HG02642 (cell line): Measurements from ENCODE around the gene CDK13.

Experiments used
- ATAC-seq: cut with Tn5 transposase; IDR thresholded peaks from one replicate; pipeline ENCODE4 v1.9.1; 2021; ENCODE audit warnings: mild to moderate bottlenecking; ENCODE audit not compliant: unreplicated experiment, poor library complexity

The CDK13 gene

DNA sequence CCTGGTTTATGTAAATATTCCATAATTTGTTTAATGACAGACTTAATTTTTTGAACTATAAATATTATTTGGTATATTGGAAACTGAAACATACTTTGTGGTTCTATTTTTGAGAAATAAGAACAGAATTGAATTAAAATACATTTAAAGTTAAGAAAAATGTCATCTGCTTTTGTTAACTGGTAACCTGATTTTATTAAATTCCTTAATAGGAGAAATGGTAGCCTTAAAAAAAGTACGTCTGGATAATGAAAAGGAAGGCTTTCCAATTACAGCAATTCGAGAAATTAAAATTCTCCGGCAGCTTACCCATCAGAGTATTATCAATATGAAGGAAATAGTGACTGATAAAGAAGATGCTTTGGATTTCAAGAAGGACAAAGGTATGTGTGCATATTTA, 51.6 kb downstream of the CDK13 start:
- no peak for ATAC-seq

- no peak for ATAC-seq
Measured at GRCh38 chr7:40003597-40003996, 53.5 kb downstream of the CDK13 start.

DNA sequence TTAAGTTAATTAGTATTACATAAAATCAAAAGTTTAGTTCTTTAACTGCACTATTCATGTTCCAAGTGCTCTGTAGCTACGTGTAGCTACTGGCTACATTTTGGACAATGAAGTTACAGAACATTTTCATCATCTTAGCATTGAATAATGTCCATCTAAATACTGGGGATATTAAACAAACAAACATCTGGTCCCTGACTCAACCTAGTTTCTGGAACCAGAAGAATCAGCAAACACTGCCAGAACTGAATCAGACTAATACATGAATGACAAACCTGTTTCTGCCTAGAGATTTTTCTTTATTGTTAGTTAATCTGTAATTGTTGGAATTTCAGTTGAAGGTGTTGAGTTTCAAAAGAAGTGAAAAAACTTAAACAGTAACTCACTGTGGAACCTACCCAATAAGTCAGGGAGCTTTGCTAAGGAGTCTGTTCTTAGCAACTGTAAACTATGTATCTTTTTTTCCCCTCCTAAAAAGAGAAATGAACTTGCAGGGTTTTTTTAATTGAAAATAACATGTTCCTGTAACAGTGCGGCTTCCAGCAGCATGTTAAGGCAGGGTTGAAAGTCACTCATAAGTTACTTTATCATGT, 58.3 kb downstream of the CDK13 start:
- no peak for ATAC-seq

- no peak for ATAC-seq
Measured at GRCh38 chr7:40009301-40009700, 59.2 kb downstream of the CDK13 start.

GRCh38 chr7:40014376-40014775, 64.3 kb downstream of the CDK13 start:
- no peak for ATAC-seq

DNA sequence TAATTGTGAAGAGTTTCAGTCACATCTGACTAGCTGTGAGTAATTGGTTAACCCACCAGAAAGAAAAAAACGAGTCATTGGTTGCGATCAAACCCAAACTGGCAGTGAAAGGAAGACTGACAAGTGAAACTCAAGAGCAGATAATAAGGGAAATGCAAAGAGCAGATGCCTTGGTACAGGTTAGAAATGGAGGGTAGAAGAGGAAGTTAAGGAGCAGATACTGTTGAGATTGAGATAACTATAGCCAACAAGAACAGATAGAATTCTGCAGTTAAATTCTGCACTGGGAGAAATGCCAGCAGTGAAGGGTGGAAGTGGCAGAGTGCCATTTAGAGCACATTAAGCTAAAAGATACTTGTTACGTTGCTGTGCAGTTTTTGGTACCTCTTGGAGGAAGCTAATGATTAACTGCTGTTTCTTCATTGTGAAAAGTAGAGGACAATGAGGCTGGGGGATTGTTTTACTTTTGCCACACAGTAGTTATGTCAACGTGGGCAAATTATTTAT, 65.8 kb downstream of the CDK13 start:
- peak; percentile 95 for ATAC-seq

DNA sequence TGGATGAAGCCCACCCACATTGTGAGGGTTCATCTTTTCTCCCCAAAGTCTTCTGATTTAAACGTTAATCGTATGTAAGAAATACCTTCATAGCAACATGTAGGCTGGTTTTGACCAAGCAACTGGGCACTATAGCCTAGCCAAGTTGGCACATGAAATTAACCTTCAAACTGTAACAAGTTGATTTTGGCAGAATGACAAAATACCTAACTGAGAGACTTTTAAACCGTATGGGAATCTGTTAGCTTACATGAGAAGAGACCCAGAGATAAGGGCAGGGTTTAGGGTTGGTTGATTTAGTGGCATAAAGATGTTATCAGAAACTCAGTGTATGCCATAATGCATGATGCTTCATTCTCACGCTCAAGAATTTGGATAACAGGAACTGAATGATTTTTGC, 69.5 kb downstream of the CDK13 start:
- no peak for ATAC-seq

DNA sequence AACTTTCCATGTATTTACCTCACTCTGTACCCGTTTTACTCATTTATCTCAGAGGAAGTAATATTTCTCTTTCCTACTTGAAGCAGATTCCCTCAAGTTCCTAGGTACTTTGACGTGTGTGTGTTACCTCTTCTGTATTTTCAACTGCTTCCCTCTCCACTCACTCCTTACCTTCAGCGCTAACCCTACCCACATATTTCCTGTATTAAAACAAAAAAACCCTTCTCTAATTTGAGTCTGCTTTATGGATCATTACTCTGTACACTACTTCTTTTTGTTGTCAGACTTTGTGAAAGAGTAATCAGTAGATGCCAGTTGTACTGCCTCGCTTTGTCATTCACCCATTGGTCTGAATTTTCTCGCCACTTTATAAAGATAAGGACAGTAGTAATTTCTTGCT, 74.0 kb downstream of the CDK13 start:
- ATAC-seq: no peak

GRCh38 chr7:40024841-40025240, 74.8 kb downstream of the CDK13 start:
- no peak for ATAC-seq

- no peak for ATAC-seq
Measured at GRCh38 chr7:40027545-40027944, 77.5 kb downstream of the CDK13 start.

- ATAC-seq: no peak
Measured at GRCh38 chr7:40033826-40034225, 83.8 kb downstream of the CDK13 start.

- ATAC-seq: no peak
Measured at GRCh38 chr7:40041456-40041855, 91.4 kb downstream of the CDK13 start.

GRCh38 chr7:40043164-40043563, 93.1 kb downstream of the CDK13 start:
- ATAC-seq: no peak

- ATAC-seq: no peak
Measured at GRCh38 chr7:40047661-40048060, 97.6 kb downstream of the CDK13 start.

- no peak for ATAC-seq
Measured at GRCh38 chr7:40057292-40057691, 107.2 kb downstream of the CDK13 start.

GRCh38 chr7:40058026-40058425, 108.0 kb downstream of the CDK13 start:
- ATAC-seq: no peak

- no peak for ATAC-seq
Measured at GRCh38 chr7:40058636-40059035, 108.6 kb downstream of the CDK13 start.

DNA sequence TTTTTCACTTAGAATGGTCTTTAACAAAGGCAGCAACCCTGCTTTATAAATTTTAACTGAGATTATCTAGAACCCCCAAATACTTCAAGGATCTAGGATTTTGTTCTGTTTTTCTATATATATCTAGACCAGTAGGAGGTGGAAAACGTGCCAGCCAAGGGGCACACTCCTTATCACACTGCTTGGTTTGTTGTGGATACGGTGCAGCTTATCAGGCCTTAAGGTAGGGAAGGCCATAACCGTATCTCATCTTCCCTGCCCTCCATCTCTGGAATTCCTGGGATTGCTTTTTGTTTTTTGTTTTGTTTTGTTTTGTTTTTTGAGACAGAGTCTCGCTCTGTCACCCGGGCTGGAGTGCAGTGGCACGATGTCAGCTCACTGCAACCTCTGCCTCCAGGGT, 109.0 kb downstream of the CDK13 start:
- ATAC-seq: no peak

- no peak for ATAC-seq
Measured at GRCh38 chr7:40072268-40072667, 122.2 kb downstream of the CDK13 start.

DNA sequence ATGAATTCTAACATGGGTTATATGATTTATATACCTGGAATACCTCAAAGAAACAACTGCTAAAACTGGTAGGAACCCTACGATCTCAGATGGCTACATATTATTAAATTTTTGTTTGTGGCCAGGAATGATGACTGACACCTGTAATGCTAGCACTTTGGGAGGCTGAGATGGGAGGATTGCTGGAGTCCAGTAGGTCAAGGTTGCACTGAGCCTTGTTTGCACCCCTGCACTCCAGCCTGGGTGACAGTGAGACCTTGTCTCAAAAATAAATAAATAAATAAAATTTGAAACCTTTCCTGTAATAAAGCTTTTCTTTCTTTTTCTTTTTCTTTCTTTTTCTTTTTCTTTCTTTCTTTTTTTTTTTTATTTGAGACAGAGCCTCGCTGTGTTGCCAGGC, 123.2 kb downstream of the CDK13 start:
- ATAC-seq: no peak

- no peak for ATAC-seq
Measured at GRCh38 chr7:40077849-40078248, 127.8 kb downstream of the CDK13 start.

GRCh38 chr7:40092182-40092581, 142.1 kb downstream of the CDK13 start:
- ATAC-seq: no peak
